HG03103 (cell line): ENCODE results near the gene MYCBP.
A peak's percentile ranks its signal among the peaks of the same experiment; 100 is the strongest.

ENCODE experiments used
- ATAC-seq: cut with Tn5 transposase; IDR thresholded peaks from one replicate; pipeline ENCODE4 v1.9.1; 2021; ENCODE audit warnings: low read depth; ENCODE audit not compliant: unreplicated experiment

Gene MYCBP

DNA sequence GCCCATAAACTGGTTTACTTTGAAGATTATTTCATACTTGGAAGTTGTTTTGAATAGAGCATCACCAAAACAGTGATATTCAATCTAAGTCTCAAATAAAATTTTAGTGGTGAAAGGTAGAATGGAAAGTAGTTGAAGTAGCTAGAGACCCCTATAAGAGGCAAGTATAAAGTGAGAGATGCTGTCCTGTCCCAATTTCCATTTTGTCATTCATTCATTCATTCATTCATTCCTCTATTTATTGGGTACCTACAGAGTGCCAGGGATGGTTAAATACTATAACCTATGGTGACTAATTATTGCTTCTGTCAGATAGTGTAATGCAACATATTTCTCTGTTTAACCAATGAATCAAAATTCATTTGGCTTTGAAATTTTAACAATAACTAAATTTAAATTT is 46.3 kb downstream of the MYCBP start:
- ATAC-seq: no peak

DNA sequence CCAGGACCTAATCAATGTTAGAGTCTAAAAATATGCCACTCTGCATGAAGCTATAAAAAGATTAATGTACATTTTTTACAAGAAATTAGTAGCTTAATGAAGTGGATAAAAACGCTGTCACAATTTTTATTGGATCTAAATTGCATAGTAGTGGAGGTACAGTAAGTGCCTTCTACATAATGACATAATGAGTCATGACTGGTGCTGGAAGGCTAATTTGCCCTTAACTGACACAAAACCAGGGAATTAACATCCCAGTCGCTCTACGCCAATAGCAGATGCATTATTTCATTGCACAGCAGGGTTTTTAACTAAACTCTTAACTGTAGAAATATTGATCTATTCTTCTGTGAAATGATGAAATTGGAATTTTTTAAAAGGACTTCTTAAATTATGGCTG is 46.9 kb downstream of the MYCBP start:
- no peak for ATAC-seq

DNA sequence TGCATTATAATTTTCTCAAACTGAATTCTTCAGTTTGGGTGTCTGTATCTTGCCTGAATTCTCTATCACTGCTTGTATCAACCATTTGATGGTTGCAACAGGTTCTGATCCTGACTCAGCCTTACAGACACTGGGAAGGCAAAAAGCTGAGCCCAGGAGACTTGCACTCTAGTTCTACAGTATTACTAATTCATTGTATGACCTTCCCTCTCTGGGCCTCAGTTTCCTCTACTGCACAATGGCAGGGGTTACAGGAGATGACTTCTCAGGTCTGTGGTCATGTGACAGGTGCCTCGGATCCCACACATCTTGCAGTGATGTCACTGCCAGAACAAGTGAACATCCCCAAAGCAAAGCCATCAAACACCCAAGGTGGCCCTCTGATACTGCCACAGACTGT is 52.3 kb downstream of the MYCBP start:
- ATAC-seq: no peak

DNA sequence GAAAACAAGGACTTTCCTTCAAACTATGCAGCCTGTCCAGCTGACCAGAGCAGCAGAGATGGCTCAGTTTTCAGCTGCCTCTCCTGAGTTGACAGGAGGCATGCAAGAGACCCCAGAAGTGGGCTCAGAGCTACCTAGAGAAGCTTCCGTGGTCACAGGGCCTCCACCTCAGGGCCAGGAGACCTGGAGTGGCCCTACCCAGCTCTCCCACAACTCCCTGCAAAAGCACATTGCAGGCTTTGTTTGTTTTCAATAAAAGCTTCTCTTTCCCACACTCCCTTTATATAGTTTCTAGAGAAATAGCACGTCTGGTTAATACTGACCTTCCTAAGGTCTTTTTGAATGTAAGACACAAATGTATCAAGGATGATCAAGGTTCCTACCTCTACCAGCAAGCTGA is 53.6 kb downstream of the MYCBP start:
- ATAC-seq: no peak

DNA sequence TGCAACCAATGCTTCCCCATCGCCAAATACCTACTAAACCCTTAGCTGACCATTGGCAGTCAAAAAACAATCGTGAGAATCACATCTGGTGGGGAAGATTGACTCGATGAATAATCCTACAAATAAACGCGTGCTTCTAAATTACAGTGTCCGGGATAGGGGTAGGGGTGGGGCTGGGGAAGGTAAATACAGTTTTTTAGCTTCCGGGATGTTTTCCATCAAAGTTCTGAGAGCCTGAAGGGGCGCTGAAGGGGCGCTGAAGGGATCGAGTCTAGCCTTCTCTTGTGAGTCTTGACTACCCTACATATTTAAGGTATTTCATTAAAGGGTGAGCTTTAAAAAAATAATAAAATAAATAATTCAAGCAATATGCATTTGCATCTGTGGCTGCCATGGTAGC is 54.1 kb downstream of the MYCBP start:
- no peak for ATAC-seq

DNA sequence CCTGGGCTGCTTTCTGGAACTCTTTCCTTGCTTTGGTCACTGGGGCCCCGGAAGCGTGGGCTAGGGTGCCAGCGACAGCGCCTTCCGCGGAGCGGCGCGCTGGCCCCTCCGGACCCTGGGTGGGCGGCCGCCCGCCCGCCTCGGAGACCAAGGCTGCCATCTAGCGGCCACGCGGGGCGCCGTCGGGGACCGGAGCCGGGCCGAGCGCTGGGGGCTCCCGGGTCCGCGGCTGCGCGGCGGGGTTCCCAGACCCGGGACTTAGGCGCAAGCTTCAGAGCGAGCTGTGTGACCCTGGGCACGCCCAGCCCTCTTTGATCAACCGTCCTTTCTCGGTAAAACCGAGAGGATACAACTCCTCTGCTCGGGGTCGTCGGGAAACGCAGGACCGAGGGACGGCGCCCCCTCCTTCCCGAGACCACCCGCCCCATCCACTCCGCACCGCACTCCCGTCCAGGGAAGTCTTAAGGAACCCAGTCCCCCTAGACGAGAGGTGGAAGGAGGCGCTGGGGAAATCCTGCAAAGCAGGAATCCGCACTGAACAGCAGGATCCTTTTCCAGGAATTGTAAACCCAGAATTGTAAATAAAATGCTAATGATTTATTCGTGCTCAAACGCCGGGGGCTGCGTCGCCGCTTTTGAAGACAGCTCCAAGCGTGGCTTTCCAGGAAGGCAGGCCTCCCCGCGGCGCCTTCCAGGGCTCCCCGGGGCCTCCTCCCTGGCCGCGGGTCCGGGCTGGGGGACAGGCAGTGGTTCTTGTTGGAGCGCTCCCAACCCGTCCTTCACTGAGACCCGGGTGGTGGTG is 54.8 kb downstream of the MYCBP start:
- ATAC-seq: no peak

DNA sequence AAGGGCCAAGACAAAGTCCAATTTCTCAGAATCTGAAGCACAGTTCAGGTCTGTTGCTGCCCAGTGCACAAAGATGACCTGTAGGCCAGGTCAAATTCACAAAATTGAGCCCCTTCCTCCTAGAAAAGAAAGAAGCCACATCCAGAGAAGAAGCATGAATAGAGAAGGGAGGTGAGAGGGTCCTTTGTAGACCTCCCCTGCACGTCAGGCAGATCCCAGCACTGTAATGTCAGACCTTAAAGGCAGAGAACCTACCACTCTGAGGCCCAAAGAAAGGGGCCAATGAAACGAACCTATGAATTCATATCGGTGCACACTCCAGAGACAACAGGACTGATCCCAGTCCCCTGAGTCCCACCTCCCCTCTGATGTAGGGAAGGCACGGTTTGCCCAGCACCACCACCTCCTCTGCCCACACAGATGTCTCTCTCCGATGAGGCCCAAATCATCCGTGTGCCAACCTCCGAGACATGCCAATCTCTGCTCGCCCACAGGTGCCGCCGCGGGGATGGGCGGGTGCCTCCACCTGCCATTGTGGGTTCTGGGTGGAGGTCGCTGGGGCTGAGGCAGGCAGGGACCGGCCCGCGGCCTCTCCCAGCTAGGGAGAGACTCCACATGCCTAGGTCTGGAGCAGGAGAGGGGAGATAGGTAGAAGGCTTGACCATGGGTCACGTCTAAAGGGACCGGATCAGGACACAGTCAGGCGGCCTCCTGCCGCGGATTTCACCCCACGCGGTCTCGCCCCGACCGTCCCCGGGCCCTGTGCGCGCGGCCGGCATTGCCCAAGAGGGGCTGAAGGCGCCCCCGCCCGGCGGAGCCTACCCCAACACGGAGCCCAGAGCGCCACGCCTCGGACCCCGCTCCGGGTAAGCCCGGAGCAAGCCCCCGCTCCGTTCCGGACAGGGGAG is 55.6 kb downstream of the MYCBP start:
- no peak for ATAC-seq

DNA sequence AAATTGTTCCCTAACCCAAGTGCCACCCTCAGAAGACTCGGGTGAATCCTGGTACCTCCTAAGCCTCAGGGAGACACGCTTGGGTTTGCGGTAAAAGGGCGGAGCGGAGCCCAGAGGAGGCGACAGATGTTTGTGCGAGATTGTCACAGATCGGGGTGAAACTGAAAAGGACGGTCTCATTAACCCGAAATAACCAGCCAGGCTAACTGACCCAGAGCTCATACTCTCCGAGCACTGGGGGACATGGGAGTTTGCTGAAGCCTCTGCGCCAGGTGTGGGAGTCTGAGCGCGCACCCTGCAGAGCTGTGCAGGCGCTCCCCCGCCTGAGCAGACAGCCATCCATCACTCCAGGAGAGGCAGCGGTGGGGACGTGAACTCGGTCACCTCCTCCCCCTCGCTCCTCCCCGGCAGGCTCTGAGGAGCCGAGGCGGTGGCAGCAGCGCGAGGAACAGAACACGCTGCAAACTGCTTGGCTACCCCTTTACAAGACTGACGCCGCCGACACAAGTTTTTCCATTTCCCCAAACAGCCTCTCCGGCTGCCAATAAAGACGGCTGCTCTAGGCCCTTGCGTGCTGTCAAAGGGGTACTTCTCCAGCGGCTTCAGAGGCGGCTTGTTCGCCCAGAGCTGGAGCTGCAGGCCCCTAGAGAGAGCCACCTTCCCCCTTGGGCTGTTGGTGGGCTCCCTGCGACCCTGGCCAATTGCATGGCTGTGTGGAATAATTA is 57.1 kb downstream of the MYCBP start:
- ATAC-seq: peak; percentile 61

DNA sequence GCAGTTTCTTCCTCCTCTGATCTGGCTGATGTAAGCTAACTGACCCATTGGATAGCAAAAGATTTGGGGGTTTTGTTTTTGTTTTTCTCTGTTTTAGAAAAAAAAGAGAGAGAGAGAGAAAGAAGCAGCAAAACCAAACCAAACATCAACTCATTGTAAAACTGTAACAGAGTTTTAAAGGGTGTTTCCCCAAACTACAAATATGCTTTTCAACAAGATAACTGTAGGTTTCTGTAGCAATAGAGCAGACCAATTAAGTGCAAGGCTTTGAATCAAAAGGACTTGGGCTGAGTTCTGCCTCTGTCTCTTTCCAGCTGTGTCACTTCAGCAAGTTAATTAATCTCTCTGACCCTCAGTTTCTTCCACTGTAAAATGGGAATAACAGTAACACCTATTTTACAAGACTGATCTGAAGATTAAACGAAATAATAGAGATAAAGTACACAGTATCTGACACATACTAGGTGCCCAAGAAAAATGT is 58.1 kb downstream of the MYCBP start:
- no peak for ATAC-seq

DNA sequence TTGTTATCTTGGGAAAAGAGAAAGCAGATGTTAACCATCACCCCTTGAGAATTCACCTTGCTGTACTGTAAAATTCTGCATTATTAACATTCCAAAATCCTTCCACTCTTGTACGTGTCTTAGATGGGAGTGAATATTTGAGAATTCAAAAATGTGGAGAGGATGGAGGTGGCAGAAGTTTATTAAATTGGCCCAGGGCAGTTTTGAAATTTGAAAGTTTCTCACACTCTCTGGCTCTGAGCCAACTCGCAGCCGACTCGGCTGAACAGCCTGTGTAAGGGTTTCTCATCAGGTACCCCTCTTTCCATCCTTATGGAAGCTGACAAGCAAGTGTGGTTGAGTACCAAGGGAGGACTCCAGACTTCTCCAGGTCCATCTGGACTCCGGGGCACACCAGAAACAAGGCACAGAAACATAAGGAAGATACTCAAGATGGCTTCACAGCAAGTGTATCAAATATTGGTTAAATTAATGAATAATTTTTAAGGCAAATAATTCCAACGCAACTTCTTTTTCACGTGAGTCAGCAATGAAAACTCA is 58.6 kb downstream of the MYCBP start:
- ATAC-seq: no peak

DNA sequence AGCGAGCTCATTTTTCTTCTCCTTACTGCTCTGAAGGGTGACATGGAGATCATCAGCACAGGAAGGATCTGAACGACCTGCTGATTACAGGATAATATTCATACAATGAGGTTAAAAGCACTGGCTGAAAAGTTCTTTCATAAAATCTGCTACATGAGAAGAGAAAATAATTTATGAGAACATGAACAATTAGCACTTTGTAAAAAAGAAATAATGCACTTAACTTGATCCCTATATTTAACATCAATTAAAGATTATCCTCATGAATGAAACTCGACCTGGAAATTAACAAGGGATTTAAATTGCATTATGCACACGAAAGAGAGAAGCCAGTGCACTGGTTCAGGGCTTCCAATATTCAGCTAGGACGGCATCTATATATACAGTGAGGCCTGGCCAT is 60.2 kb downstream of the MYCBP start:
- no peak for ATAC-seq
